ENCODE data around the gene SHC3. TPM values are rescaled to one million over a fixed set of nuclear protein-coding genes. Genes with fewer than 3 reads are reported as not detected.
A peak's percentile ranks its signal among the peaks of the same experiment; 100 is the strongest.

The SHC3 gene
- total RNA-seq, 1 donor from 2014 or later: 0.59 TPM

GRCh38 chr9:88996921-88997235 is 181.7 kb downstream of the SHC3 start:
- DNase-seq: no peak
- ATAC-seq: no peak
- intact Hi-C loops (cut with micrococcal nuclease): no loop called here

- intact Hi-C loops (cut with micrococcal nuclease): no loop called here
- DNase-seq (no peak), ATAC-seq (no peak)
Measured at GRCh38 chr9:88996046-88996920, 182.3 kb downstream of the SHC3 start.

DNA sequence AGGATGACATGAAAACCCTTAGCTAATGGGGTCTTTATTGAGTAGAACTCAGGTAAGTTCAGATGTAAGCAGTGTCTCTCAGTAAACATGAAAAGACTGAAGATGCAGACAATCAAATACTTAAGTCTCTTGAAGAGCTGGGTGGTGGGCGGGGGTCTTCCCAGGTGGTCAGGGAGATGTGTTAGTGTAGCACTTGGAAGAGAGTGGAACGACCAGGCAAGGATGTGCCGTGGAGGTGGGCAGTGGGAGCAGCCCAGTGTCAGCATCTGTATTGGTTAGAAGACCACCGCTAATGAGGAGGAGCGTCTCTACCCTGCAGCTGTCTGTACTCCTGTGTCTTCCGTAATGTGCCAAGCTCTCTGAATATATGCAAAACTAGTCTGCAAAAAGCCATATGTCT is 183.0 kb downstream of the SHC3 start:
- DNase-seq (no peak), ATAC-seq (no peak)
- intact Hi-C loops (cut with micrococcal nuclease): no loop called here

DNA sequence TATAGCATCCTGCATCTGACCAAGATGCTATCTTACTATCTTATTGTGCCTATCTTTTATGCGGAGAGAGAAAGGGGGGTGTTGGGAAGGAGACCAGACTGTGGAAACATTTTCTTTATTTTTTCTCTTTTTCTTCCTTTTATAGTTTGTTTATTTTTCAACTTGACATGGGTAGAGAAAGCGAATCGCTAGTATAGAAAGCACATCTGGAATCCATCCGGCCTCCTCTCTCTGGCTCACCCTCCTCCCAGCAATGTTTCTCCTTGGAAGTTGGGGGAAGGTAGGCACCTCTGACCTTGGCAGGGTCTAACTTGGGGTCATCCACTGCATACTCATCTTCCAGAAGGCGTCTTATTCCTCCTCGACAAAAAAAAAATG is 183.4 kb downstream of the SHC3 start:
- DNase-seq (no peak), ATAC-seq (no peak)
- intact Hi-C loops (cut with micrococcal nuclease): no loop called here

DNA sequence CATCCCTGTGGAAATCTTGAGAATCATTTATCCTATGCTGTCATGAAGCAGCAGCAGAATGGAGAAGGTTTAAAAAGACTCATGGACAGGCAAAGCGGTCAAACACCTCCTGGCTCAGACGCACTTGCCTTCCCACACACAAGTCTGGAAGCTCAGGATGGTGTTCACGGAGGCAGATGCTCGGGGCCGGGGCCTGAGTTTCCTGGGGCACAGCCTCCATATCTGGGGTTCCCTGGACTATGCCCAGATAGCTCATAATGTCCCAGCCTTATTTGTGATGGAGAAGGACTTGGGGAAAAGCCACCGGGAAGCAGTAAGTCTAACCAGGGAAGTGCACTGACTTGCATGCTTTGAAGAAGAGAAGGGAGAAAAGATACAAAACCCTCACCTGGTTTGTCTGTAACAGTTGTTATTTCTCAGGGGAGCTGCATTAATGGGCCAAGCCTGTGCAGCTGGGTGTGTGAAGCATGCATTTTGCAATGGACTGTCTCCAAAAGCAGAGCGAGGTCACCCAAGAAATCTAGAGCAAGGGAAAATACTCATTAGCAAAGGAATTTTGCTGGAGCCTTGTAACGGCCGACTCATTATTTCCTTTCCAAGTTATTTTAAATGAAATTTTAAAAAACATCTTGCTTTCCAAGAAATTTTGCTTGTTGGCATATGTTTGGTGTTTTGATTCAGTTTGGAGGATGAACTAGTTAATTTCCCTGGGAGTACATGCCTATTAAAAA is 184.0 kb downstream of the SHC3 start:
- ATAC-seq (no peak), DNase-seq (no peak)
- intact Hi-C loops (cut with micrococcal nuclease): no loop called here

DNA sequence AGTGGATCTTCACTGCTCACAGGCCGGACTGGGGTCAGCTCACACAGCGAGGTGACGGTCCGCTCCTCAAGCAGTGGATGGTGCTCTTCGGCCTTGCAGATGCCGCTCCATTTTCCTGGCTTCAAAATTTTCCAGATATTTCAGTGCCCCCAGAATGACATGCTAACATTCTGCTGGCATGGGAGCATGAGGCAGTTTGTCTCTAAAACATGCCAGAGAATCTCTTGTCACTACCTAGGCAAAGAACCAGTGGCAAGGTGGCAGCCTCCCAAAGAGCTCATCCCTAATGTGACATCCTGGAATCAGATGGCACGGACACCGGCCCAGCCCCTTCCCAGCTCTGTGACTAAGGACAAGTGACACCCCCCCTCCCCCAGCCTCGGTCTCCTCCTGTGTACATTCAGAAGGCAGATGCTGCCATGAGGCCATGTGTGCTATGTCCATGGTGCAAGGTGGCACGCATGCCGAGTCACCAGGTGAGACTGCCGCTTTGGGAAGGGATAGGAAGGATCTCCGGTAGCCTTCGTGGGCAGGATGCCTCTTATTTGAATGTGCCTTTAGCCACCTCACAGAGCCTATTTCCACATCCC is 184.7 kb downstream of the SHC3 start:
- DNase-seq: no peak
- no peak for ATAC-seq
- intact Hi-C loops (cut with micrococcal nuclease): no loop called here

DNA sequence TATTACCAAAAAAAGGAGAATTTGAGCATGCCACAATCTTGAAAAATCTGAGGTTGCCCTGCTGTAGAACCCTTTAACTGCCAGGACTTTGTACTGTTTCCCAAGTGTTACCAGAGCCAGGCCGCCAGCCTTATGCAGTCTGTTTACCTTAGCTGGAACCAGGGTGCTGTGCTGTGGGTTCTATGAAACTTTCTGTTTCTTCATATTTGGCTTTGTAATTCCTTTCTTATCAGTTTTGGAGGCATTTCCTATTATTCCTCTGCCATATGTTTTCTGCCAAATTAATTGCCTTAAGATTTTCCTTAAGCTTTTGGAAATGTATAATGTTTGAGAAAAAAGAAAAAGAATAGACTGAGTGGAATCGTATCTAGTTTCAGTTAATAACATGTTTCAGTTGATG is 185.3 kb downstream of the SHC3 start:
- intact Hi-C loops (cut with micrococcal nuclease): no loop called here
- no peak for DNase-seq
- ATAC-seq: no peak

DNA sequence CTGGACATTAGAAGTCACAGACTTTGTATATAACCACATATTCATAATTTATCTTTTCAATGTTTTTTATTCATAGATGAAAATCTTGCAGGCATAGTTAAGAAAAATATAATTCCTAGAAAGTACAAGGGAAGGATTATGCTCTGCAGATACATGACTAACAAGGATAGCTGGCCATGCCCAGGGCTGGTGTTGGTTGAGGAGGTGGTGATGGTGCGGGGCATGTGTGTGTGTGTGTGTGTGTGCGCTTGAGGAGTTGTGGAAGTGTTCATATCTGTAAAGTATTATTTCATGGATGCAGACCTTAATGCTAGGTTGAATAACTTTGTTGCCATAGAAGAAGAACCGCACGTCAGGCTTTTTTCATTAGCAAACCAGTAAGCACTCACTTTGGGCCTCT is 186.1 kb downstream of the SHC3 start:
- intact Hi-C loops (cut with micrococcal nuclease): no loop called here
- DNase-seq: no peak
- no peak for ATAC-seq

- intact Hi-C loops (cut with micrococcal nuclease): no loop called here
Measured at GRCh38 chr9:88991066-88992034, 187.3 kb downstream of the SHC3 start, which contains the start of gene S1PR3. S1PR3 (plus strand) TSS chr9:88991468; CDS start chr9:89001201, 9,733 bp downstream.

DNA sequence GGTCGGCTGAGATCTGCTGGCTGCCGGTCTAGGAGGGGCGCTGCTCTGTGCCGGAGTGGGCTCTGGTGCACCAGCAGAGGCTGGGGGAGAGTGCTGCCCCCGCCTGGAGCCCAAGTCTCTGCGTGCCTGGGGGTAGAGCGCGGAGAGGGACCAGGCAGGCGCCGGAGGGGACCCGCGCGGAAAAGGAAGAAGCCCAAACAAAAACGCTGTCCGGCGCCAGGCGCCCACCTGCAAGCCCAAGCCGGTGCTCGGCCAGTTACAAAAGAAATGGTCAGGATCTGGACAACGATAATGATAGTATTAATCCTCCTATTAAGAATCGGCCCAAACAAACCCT is 187.9 kb downstream of the SHC3 start:
- DNase-seq (peak; percentile 66), ATAC-seq (peak; percentile 68)
- intact Hi-C loops (cut with micrococcal nuclease): no loop called here

More at GRCh38 chr9:88991066-88992034, 187.3 kb downstream of the SHC3 start, which contains the start of gene S1PR3:
- ATAC-seq (peak; percentile 91), DNase-seq (peak; percentile 85)

DNA sequence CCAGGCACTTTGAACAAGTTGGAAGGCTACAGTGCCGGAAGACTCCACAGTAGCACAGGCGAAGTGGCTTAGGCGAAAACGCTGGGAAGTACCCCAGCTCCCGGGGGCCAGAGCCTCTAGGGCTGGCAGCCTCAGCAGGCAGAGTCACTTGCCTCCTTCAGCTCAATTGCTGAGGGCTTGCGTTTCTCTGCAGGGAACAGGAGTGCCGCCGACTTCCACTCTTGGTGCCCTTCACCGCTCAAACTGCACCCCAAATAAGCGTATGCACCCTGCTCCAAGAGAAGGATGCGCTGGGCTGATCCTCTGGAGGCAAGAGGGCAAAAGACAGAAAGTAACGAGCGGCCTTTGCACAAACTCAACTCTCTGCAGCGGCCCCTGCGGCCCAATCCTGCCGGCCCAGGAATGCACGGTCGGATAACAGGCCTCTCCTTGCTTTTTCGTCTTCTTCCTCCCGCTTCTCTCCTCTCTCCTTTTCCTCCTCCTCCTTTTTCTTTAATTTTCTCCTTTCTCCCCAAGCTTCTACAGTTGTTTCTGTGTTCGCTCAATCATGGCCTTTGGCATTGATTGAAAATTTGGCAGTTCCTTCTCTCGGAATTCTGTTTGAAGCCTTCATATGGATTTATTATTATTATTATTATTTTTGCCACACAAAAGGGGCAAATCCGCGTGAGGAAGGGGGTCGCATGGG is 188.4 kb downstream of the SHC3 start:
- intact Hi-C loops (cut with micrococcal nuclease): no loop called here
- no peak for DNase-seq
- no peak for ATAC-seq

- ATAC-seq: no peak
- intact Hi-C loops (cut with micrococcal nuclease): no loop called here
- no peak for DNase-seq
Measured at GRCh38 chr9:88988796-88989641, 189.6 kb downstream of the SHC3 start.

GRCh38 chr9:88987661-88988060 is 191.0 kb downstream of the SHC3 start:
- no peak for ATAC-seq
- DNase-seq: no peak
- intact Hi-C loops (cut with micrococcal nuclease): no loop called here

- intact Hi-C loops (cut with micrococcal nuclease): no loop called here
- DNase-seq: no peak
- no peak for ATAC-seq
Measured at GRCh38 chr9:88986776-88987175, 191.8 kb downstream of the SHC3 start.

- DNase-seq (no peak), ATAC-seq (no peak)
- intact Hi-C loops (cut with micrococcal nuclease): no loop called here
Measured at GRCh38 chr9:88985616-88986015, 193.0 kb downstream of the SHC3 start.

DNA sequence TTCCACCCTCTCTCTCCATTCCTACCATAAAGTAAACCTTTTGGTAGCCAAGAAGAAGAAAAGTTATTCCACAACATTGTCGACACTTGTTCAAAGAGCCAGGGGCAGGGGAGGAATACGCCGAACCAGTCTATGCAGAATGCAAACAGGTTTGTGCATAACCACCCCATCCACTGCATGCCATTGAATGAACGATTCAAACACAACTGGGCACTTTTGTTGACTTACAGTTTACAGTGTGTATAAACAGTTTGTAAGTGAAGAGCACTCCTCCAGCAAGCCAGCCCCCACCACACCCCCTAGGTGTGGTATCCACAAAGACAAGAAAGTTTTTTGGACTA is 194.1 kb downstream of the SHC3 start:
- ATAC-seq: no peak
- DNase-seq: no peak
- intact Hi-C loops (cut with micrococcal nuclease): no loop called here

- intact Hi-C loops (cut with micrococcal nuclease): no loop called here
- no peak for DNase-seq
Measured at GRCh38 chr9:88983865-88984542, 194.6 kb downstream of the SHC3 start.

More at GRCh38 chr9:88983865-88984542, 194.6 kb downstream of the SHC3 start:
- ATAC-seq: no peak
